Astrocyte of the cerebellum (primary cell): ENCODE data around the gene MRPS12.
"Not testable (repeated sequence)": the region's sequence is repeated elsewhere in the genome, so short reads cannot be mapped to it uniquely, and the experiment has no call there.

ENCODE experiments used
- DNase-seq: peaks from one replicate; pipeline ENCODE4 v3.0.0-alpha.2; 2011; ENCODE audit warnings: low read depth
- H3K4me3 ChIP-seq: 2 replicates; pipeline ENCODE4 v1.5.1; 2011; ENCODE audit warnings: mild to moderate bottlenecking, low read depth, low read length, moderate library complexity
- CTCF ChIP-seq: IDR thresholded peaks from 2 replicates; pipeline ENCODE4 v1.5.1; 2012; ENCODE audit warnings: low read length, low read depth, moderate library complexity, mild to moderate bottlenecking; ENCODE audit errors: missing control alignments
- in situ Hi-C: cut with HindIII; loops from 2 replicates; pipeline ENCODE4 v1.10.0; 2017; ENCODE audit warnings: low sequenced_read_pairs

The MRPS12 gene

GRCh38 chr19:38930776-38931520, at the start of gene MRPS12:
Gene MRPS12, plus strand, starts transcription at chr19:38930944. Its CDS starts 351 bp downstream, at chr19:38931295.
- in situ Hi-C loops: no loop called here
- peak; percentile 99 for DNase-seq
- H3K4me3 ChIP-seq: peak within 1 kb of the TSS; percentile 97
- no peak for TF ChIP-seq CTCF

- no peak overlapping the region for H3K4me3 ChIP-seq
- no peak for TF ChIP-seq CTCF
- in situ Hi-C loops: no loop called here
- DNase-seq: no peak
These were observed 47.5 kb upstream of the MRPS12 start for GRCh38 chr19:38883286-38883685.

- DNase-seq, in situ Hi-C loops, H3K4me3 ChIP-seq: not testable (repeated sequence)
These were observed 46.1 kb upstream of the MRPS12 start for GRCh38 chr19:38884691-38885090.

- DNase-seq: no peak
- no peak overlapping the region for H3K4me3 ChIP-seq
- TF ChIP-seq CTCF: no peak
- in situ Hi-C loops: no loop called here
These were observed 41.9 kb upstream of the MRPS12 start for GRCh38 chr19:38888876-38889275.

- no peak for DNase-seq
- no peak for TF ChIP-seq CTCF
- no peak overlapping the region for H3K4me3 ChIP-seq
- in situ Hi-C loops: no loop called here
These were observed 40.9 kb upstream of the MRPS12 start for GRCh38 chr19:38889803-38890202.

GRCh38 chr19:38890686-38891085, 40.1 kb upstream of the MRPS12 start:
- H3K4me3 ChIP-seq: no peak overlapping the region
- TF ChIP-seq CTCF: no peak
- in situ Hi-C loops: no loop called here
- no peak for DNase-seq

- in situ Hi-C loops: no loop called here
- no peak overlapping the region for H3K4me3 ChIP-seq
- TF ChIP-seq CTCF: no peak
- no peak for DNase-seq
These were observed 39.0 kb upstream of the MRPS12 start for GRCh38 chr19:38891771-38892170.
